Measurements from ENCODE around the gene MYF6.

- TF ChIP-seq POLR2A (IDR thresholded peaks at IDR 0.05), result no peak
- peak in 4 of 12 donors; percentile 5 to 16 (median 9) for TF ChIP-seq CTCF (IDR thresholded peaks at IDR 0.05)
These were observed 2.6 kb downstream of the MYF6 start for GRCh38 chr12:80709811-80710726.
